ENCODE measurements around the gene TMX3. TPM values are rescaled to one million over a fixed set of nuclear protein-coding genes. Genes with fewer than 3 reads are reported as not detected.

TMX3 gene
- total RNA-seq, 3 donors from 2014 or later: 28.0 to 32.4 (median 31.0) TPM

GRCh38 chr18:68696937-68697336 is 18.0 kb downstream of the TMX3 start:
- DNase-seq (no peak), ATAC-seq (no peak)
- no peak for TF ChIP-seq CTCF (IDR thresholded peaks at IDR 0.05)
- Histone ChIP-seq H3K4me3 (no peak overlapping the region), H3K9me3 (no peaks in the 10 kb centered on the region), H3K4me1 (ENCODE audit: low read depth) (no peaks in the 10 kb centered on the region), H3K36me3 (ENCODE audit: low read depth) (peaks cover 9% of the 10 kb centered on the region)
- intact Hi-C loops (cut with DNase I, micrococcal nuclease): no loop called here

- Histone ChIP-seq H3K4me3 (no peak overlapping the region), H3K9me3 (no peaks in the 10 kb centered on the region), H3K4me1 (ENCODE audit: low read depth) (no peaks in the 10 kb centered on the region), H3K36me3 (ENCODE audit: low read depth) (peaks cover 9% of the 10 kb centered on the region)
- DNase-seq (no peak), ATAC-seq (no peak)
- intact Hi-C loops (cut with DNase I, micrococcal nuclease): no loop called here
- TF ChIP-seq CTCF (IDR thresholded peaks at IDR 0.05): no peak
Observed at GRCh38 chr18:68694316-68694715, 20.6 kb downstream of the TMX3 start.

GRCh38 chr18:68693091-68693815 is 21.7 kb downstream of the TMX3 start:
- DNase-seq: no peak
- no peak for TF ChIP-seq CTCF (IDR thresholded peaks at IDR 0.05)
- Histone ChIP-seq H3K36me3 (ENCODE audit: low read depth) (peaks cover 9% of the 10 kb centered on the region), H3K4me1 (ENCODE audit: low read depth) (no peaks in the 10 kb centered on the region), H3K9me3 (no peaks in the 10 kb centered on the region), H3K4me3 (no peak overlapping the region)
- ATAC-seq: peak; percentile 11
- intact Hi-C loops (cut with DNase I, micrococcal nuclease): no loop called here

- DNase-seq: no peak
- TF ChIP-seq CTCF (IDR thresholded peaks at IDR 0.05): no peak
- H3K9me3 ChIP-seq: no peaks in the 10 kb centered on the region
- no peak for ATAC-seq
- H3K36me3 ChIP-seq (ENCODE audit: low read depth): no peaks in the 10 kb centered on the region
- intact Hi-C loops (cut with DNase I, micrococcal nuclease): no loop called here
- no peak overlapping the region for H3K4me3 ChIP-seq
- no peaks in the 10 kb centered on the region for H3K4me1 ChIP-seq (ENCODE audit: low read depth)
Observed at GRCh38 chr18:68679528-68679927, 35.4 kb downstream of the TMX3 start.

- H3K9me3 ChIP-seq: no peaks in the 10 kb centered on the region
- no peaks in the 10 kb centered on the region for H3K4me1 ChIP-seq (ENCODE audit: low read depth)
- no peaks in the 10 kb centered on the region for H3K36me3 ChIP-seq (ENCODE audit: low read depth)
- DNase-seq (no peak), ATAC-seq (peak; percentile 8)
- intact Hi-C loops (cut with DNase I, micrococcal nuclease): no loop called here
- TF ChIP-seq CTCF (IDR thresholded peaks at IDR 0.05): no peak
- H3K4me3 ChIP-seq: no peak overlapping the region
Observed at GRCh38 chr18:68676913-68677312, 38.0 kb downstream of the TMX3 start.

All from mucosa of descending colon (tissue), 3 donors.